ENCODE data around the gene ASCC3. TPM values are rescaled to one million over a fixed set of nuclear protein-coding genes. Genes with fewer than 3 reads are reported as not detected.

The ASCC3 gene
- total RNA-seq, 1 experiment from 2014 or later = 48.2 TPM

GRCh38 chr6:100618351-100618671, 262.8 kb downstream of the ASCC3 start:
- ChIA-PET POLR2A (no interaction called here), CTCF (no interaction called here)
- no peak for TF ChIP-seq CTCF (IDR thresholded peaks at IDR 0.05; ENCODE audit: insufficient read depth in 1 of 2, low read depth in 1 of 2, low read length in 1 of 2, severe bottlenecking in 1 of 2, unreplicated experiment in 1 of 2)
- Mint-ChIP-seq H3K27me3 (ENCODE audit: insufficient read depth, unreplicated experiment) (no peaks in the 10 kb centered on the region), H3K9me3 (ENCODE audit: unreplicated experiment) (no peaks in the 10 kb centered on the region), H3K27ac (ENCODE audit: unreplicated experiment) (no peak overlapping the region), H3K4me3 (ENCODE audit: unreplicated experiment) (no peak overlapping the region), H3K4me1 (ENCODE audit: low read depth, unreplicated experiment) (no peaks in the 10 kb centered on the region), H3K36me3 (ENCODE audit: insufficient read depth, unreplicated experiment) (peaks cover 21% of the 10 kb centered on the region)
- no TSS peak for BruUV-seq (replicated peaks)
- Histone ChIP-seq H3K36me3 (ENCODE audit: control insufficient read depth, insufficient read depth, low read length) (no peaks in the 10 kb centered on the region), H3K4me1 (no peaks in the 10 kb centered on the region), H3K4me3 (ENCODE audit: low read depth, low read length) (no peak overlapping the region), H3K9me3 (no peaks in the 10 kb centered on the region), H3K27me3 (replicated peaks; ENCODE audit: control insufficient read depth, insufficient read depth, low read length) (no peaks in the 10 kb centered on the region)
- DNase-seq = no peak
- intact Hi-C loops (cut with micrococcal nuclease; ENCODE audit: unreplicated experiment) = no loop called here

- Mint-ChIP-seq H3K36me3 (ENCODE audit: insufficient read depth, unreplicated experiment) (peaks cover 21% of the 10 kb centered on the region), H3K9me3 (ENCODE audit: unreplicated experiment) (no peaks in the 10 kb centered on the region), H3K4me3 (ENCODE audit: unreplicated experiment) (no peak overlapping the region), H3K27ac (ENCODE audit: unreplicated experiment) (no peak overlapping the region), H3K27me3 (ENCODE audit: insufficient read depth, unreplicated experiment) (no peaks in the 10 kb centered on the region), H3K4me1 (ENCODE audit: low read depth, unreplicated experiment) (no peaks in the 10 kb centered on the region)
- H3K36me3 ChIP-seq (ENCODE audit: control insufficient read depth, insufficient read depth, low read length) = no peaks in the 10 kb centered on the region
- H3K9me3 ChIP-seq = no peaks in the 10 kb centered on the region
- H3K4me1 ChIP-seq = no peaks in the 10 kb centered on the region
- H3K27me3 ChIP-seq (replicated peaks; ENCODE audit: control insufficient read depth, insufficient read depth, low read length) = no peaks in the 10 kb centered on the region
- no peak for DNase-seq
- POLR2A ChIA-PET = no interaction called here
- H3K4me3 ChIP-seq (ENCODE audit: low read depth, low read length) = no peak overlapping the region
- BruUV-seq (replicated peaks) = no TSS peak
- intact Hi-C loops (cut with micrococcal nuclease; ENCODE audit: unreplicated experiment) = no loop called here
- TF ChIP-seq CTCF (IDR thresholded peaks at IDR 0.05; ENCODE audit: insufficient read depth in 1 of 2, low read depth in 1 of 2, low read length in 1 of 2, severe bottlenecking in 1 of 2, unreplicated experiment in 1 of 2) = no peak
- CTCF ChIA-PET = no interaction called here
Observed at GRCh38 chr6:100617633-100618350, 263.3 kb downstream of the ASCC3 start.

GRCh38 chr6:100614933-100615332, 266.2 kb downstream of the ASCC3 start:
- no peak for DNase-seq
- no peaks in the 10 kb centered on the region for H3K4me1 ChIP-seq
- no peaks in the 10 kb centered on the region for H3K9me3 ChIP-seq
- Mint-ChIP-seq H3K36me3 (ENCODE audit: insufficient read depth, unreplicated experiment) (peaks cover 11% of the 10 kb centered on the region), H3K27ac (ENCODE audit: unreplicated experiment) (no peak overlapping the region), H3K4me1 (ENCODE audit: low read depth, unreplicated experiment) (no peaks in the 10 kb centered on the region), H3K4me3 (ENCODE audit: unreplicated experiment) (no peak overlapping the region), H3K9me3 (ENCODE audit: unreplicated experiment) (no peaks in the 10 kb centered on the region), H3K27me3 (ENCODE audit: insufficient read depth, unreplicated experiment) (no peaks in the 10 kb centered on the region)
- no TSS peak for BruUV-seq (replicated peaks)
- H3K36me3 ChIP-seq (ENCODE audit: control insufficient read depth, insufficient read depth, low read length) = no peaks in the 10 kb centered on the region
- H3K4me3 ChIP-seq (ENCODE audit: low read depth, low read length) = no peak overlapping the region
- no peaks in the 10 kb centered on the region for H3K27me3 ChIP-seq (replicated peaks; ENCODE audit: control insufficient read depth, insufficient read depth, low read length)
- intact Hi-C loops (cut with micrococcal nuclease; ENCODE audit: unreplicated experiment) = no loop called here
- TF ChIP-seq CTCF (IDR thresholded peaks at IDR 0.05; ENCODE audit: insufficient read depth in 1 of 2, low read depth in 1 of 2, low read length in 1 of 2, severe bottlenecking in 1 of 2, unreplicated experiment in 1 of 2) = no peak
- ChIA-PET POLR2A (no interaction called here), CTCF (no interaction called here)

Measured in Caco-2 (cell line).